ENCODE measurements around the gene ADA.

ADA gene

DNA sequence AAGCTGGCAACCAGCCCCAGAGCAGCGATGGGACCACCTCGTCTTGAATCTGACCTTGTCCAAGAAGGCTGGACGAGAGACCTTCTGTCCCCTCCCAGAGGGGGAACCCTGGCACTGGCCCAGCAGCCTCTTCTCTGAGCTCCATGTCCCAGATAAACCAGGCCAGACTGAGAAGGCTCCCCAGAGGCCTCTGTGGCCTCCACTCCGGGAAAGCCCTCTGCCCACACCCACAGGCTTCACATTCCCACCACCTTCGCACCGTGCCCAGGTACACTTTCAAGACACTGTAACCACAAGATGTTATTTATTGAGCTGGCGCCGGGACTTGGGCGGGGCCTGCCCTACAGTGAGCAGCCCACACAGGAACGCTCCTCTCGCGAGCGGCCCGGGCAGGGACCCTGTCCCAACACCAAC lies 33.2 kb downstream of the ADA start:
- H3K4me3 Mint-ChIP-seq, result no peak overlapping the region
- H3K36me3 Mint-ChIP-seq (ENCODE audit: low read depth), result peaks cover 47% of the 10 kb centered on the region
- H3K4me1 Mint-ChIP-seq, result peaks cover 13% of the 10 kb centered on the region
- H3K9me3 Mint-ChIP-seq, result peaks cover 4% of the 10 kb centered on the region
- TF ChIP-seq, protein P1, sequence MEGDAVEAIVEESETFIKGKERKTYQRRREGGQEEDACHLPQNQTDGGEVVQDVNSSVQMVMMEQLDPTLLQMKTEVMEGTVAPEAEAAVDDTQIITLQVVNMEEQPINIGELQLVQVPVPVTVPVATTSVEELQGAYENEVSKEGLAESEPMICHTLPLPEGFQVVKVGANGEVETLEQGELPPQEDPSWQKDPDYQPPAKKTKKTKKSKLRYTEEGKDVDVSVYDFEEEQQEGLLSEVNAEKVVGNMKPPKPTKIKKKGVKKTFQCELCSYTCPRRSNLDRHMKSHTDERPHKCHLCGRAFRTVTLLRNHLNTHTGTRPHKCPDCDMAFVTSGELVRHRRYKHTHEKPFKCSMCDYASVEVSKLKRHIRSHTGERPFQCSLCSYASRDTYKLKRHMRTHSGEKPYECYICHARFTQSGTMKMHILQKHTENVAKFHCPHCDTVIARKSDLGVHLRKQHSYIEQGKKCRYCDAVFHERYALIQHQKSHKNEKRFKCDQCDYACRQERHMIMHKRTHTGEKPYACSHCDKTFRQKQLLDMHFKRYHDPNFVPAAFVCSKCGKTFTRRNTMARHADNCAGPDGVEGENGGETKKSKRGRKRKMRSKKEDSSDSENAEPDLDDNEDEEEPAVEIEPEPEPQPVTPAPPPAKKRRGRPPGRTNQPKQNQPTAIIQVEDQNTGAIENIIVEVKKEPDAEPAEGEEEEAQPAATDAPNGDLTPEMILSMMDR (IDR thresholded peaks at IDR 0.05), result no peak
- H3K27me3 Mint-ChIP-seq (ENCODE audit: low read depth, poor library complexity), result no peaks in the 10 kb centered on the region
- peak overlapping the region; percentile 66 for H3K27ac Mint-ChIP-seq
- no peak for DNase-seq

DNA sequence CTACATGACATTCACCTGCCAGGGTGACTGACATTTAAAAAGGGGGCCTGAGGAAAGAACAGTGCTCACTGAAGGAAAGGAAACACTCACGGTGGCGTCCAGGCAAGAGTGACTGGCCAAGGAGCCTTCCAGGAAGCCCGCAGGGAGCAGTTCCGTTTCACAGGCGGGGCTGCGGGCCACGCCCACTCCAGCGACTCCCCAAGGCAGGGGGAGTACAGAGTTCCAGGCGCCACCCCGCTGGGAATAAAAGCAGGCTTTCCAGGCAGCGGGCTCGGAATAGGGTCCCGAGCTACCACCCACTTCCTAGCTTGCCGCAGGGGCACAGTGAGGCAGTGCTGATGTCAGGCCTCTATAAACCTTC lies 34.9 kb downstream of the ADA start:
- Mint-ChIP-seq H3K27ac (no peak overlapping the region), H3K9me3 (no peaks in the 10 kb centered on the region), H3K4me3 (no peak overlapping the region), H3K27me3 (ENCODE audit: low read depth, poor library complexity) (no peaks in the 10 kb centered on the region), H3K36me3 (ENCODE audit: low read depth) (peaks cover 35% of the 10 kb centered on the region), H3K4me1 (peaks cover 13% of the 10 kb centered on the region)
- DNase-seq, result peak; percentile 18
- TF ChIP-seq, protein P1 (IDR thresholded peaks at IDR 0.05), result no peak

DNA sequence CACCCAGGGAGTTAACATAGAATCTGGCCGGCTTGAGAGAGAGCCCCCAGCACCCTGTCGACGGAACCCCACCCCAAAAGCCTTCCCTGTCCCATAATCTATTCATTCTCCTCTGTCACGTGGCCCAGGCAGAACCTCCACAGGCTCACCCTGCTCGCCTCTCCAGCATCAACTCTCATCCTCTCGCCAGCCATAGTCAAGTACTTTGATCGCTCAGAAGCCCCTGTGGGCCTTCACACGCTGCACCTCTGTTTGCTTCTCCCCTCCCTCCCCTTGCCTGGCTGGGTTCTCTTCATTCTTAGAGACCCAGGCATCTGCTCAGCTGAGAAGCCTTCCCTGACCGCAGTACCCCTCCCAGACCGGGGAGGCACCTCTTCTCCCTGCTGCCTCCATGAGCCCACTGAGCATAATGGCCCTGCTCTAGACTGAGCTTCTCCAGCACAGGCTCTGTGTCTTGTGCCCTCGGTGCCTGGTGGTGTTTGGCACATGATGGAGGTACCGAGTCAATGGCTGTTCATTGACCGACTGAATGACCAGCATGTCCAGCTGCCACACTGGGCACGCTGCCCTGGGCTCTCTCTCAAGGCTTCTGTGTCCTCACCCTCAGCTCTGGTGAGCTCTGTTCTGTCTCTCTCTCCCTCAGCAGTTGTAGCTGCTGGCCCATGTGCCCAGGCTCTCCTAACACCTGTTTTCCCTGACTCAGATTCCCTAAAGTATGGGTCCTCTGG lies 35.5 kb downstream of the ADA start:
- no peak for DNase-seq
- Mint-ChIP-seq H3K9me3 (no peaks in the 10 kb centered on the region), H3K27ac (no peak overlapping the region), H3K4me1 (peaks cover 13% of the 10 kb centered on the region), H3K27me3 (ENCODE audit: low read depth, poor library complexity) (no peaks in the 10 kb centered on the region), H3K36me3 (ENCODE audit: low read depth) (peaks cover 29% of the 10 kb centered on the region), H3K4me3 (no peak overlapping the region)
- TF ChIP-seq, protein P1 (IDR thresholded peaks at IDR 0.05), result no peak

DNA sequence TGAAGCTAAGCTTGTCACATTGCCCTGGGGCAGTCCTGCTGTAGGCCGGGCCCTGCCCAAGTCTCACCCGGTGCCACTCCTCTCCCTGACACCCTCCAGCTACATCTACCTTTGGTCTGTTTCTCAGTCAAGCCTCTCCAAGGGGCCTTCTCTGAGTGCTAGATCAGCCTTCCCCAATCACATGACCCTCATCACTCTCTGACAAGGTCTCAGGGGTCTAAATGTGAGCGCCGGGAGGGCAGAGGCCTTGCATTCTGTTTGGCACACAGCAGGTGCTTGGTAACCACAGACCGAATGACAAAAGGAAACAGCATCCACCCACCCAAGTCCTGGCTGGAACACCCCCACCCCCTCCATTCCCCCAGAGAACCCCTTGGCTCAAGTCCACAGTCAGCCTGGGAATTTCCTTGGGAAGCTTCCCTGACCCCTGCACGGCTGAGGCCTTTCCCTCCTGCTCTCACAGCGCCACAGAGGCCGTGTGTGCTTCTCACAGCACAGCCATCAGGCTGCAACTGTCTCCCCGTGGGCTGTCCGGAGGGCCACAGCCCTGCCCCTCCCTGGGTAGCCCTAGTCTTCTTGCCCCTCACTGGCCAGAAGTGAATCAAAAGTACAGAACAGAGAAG lies 36.2 kb downstream of the ADA start:
- H3K36me3 Mint-ChIP-seq (ENCODE audit: low read depth), result peaks cover 22% of the 10 kb centered on the region
- peak overlapping the region; percentile 82 for H3K27ac Mint-ChIP-seq
- H3K27me3 Mint-ChIP-seq (ENCODE audit: low read depth, poor library complexity), result no peaks in the 10 kb centered on the region
- no peak for DNase-seq
- TF ChIP-seq, protein P1 (IDR thresholded peaks at IDR 0.05), result no peak
- H3K9me3 Mint-ChIP-seq, result no peaks in the 10 kb centered on the region
- H3K4me1 Mint-ChIP-seq, result peaks cover 16% of the 10 kb centered on the region
- no peak overlapping the region for H3K4me3 Mint-ChIP-seq

DNA sequence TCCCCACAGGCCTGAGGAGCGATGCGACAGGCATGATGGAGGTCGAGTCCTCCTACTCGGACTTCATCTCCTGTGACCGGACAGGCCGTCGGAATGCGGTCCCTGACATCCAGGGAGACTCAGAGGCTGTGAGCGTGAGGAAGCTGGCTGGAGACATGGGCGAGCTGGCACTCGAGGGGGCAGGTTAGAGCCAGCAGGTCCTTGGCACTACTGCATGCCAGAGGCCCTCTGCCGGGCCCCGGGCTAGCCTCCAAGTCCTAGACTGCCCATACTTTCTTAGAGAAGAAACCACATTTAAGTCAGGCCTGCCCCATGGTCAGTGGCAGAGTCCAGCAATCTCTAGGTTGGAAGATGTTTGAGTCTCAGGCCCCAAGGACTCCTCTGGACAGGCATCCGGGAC lies 37.0 kb downstream of the ADA start:
- DNase-seq, result no peak
- TF ChIP-seq, protein P1 (IDR thresholded peaks at IDR 0.05), result no peak
- Mint-ChIP-seq H3K4me3 (no peak overlapping the region), H3K36me3 (ENCODE audit: low read depth) (peaks cover 14% of the 10 kb centered on the region), H3K27me3 (ENCODE audit: low read depth, poor library complexity) (no peaks in the 10 kb centered on the region), H3K4me1 (peaks cover 23% of the 10 kb centered on the region), H3K27ac (peak overlapping the region; percentile 82), H3K9me3 (no peaks in the 10 kb centered on the region)

DNA sequence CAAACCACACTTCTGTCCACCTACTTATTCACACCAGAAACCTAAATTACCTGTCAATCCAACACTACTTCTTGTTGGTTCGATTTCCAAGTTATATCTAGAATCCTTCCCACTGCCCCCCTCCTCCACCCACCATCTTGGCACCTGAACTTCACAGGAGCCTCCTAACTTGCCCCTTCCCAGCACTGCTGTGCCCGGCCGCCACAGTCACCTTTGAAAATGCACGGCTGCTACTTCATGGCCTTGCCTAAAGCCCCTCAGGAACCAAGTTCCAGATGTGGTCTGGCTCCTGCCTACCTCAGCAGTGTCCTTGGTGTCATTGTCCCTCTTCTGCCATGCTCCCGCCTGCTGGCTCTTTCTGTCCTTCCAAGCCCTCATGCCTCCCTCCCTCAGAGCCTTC lies 37.9 kb downstream of the ADA start:
- Mint-ChIP-seq H3K36me3 (ENCODE audit: low read depth) (peaks cover 11% of the 10 kb centered on the region), H3K27ac (peak overlapping the region; percentile 76), H3K27me3 (ENCODE audit: low read depth, poor library complexity) (no peaks in the 10 kb centered on the region), H3K4me3 (peak overlapping the region; percentile 52), H3K4me1 (peaks cover 33% of the 10 kb centered on the region), H3K9me3 (no peaks in the 10 kb centered on the region)
- no peak for DNase-seq
- TF ChIP-seq, protein P1 (IDR thresholded peaks at IDR 0.05), result no peak

All from nephron progenitor cell (in vitro differentiated cells).